OCI-LY1 (cell line): Measurements from ENCODE around the gene LMTK3.

ENCODE experiments used
- H2AFZ ChIP-seq: fragments of 200-600 bp; sonication (generic), shearing (Covaris generic); 2 replicates; pipeline ENCODE4 v1.6.0; 2014; ENCODE audit warnings: antibody characterized with exemption, mild to moderate bottlenecking, low read length
- H3F3A ChIP-seq: fragments of 200-600 bp; sonication (generic), shearing (Covaris generic); 2 replicates; pipeline ENCODE4 v1.6.0; 2014; ENCODE audit warnings: mild to moderate bottlenecking, antibody characterized with exemption, low read length, moderate library complexity; ENCODE audit not compliant: insufficient read depth
- H3K27ac ChIP-seq: fragments of 200-600 bp; sonication (generic); 2 replicates; pipeline ENCODE4 v1.5.1; 2014; ENCODE audit warnings: low read length, mixed run types, mild to moderate bottlenecking, low read depth; ENCODE audit not compliant: poor library complexity, severe bottlenecking
- H3K27me3 ChIP-seq: fragments of 200-600 bp; sonication (generic); 2 replicates; pipeline ENCODE4 v1.6.0; 2014; ENCODE audit warnings: antibody characterized with exemption, mild to moderate bottlenecking, low read length, moderate library complexity; ENCODE audit not compliant: insufficient read depth
- H3K36me3 ChIP-seq: fragments of 200-600 bp; sonication (generic); 2 replicates; pipeline ENCODE4 v1.6.1; 2014; ENCODE audit warnings: mild to moderate bottlenecking, antibody characterized with exemption, low read length, moderate library complexity, mixed read lengths; ENCODE audit not compliant: insufficient read depth
- H3K4me1 ChIP-seq: fragments of 200-600 bp; sonication (generic); 2 replicates; pipeline ENCODE4 v1.5.1; 2014; ENCODE audit warnings: mild to moderate bottlenecking, low read length, moderate library complexity; ENCODE audit not compliant: insufficient read depth, severe bottlenecking
- H3K4me2 ChIP-seq: fragments of 200-600 bp; sonication (generic), shearing (Covaris generic); 2 replicates; pipeline ENCODE4 v1.6.1; 2014; ENCODE audit warnings: low read length
- H3K4me3 ChIP-seq: fragments of 200-600 bp; sonication (generic); 2 replicates; pipeline ENCODE4 v1.5.1; 2014; ENCODE audit warnings: low read length, low read depth, mild to moderate bottlenecking, mixed read lengths; ENCODE audit not compliant: poor library complexity, severe bottlenecking
- H3K79me2 ChIP-seq: fragments of 200-600 bp; shearing (Covaris generic); 2 replicates; pipeline ENCODE4 v1.6.1; 2016; ENCODE audit warnings: mixed run types, low read length, mixed read lengths; ENCODE audit not compliant: insufficient read depth
- H3K9ac ChIP-seq: fragments of 200-600 bp; sonication (generic), shearing (Covaris generic); 2 replicates; pipeline ENCODE4 v1.6.1; 2014; ENCODE audit warnings: mild to moderate bottlenecking, low read length, mixed read lengths
- H3K9me2 ChIP-seq: fragments of 200-600 bp; sonication (generic), shearing (Covaris generic); 2 replicates; pipeline ENCODE4 v1.6.1; 2014; ENCODE audit warnings: low read depth, mild to moderate bottlenecking, low read length, mixed read lengths
- H3K9me3 ChIP-seq: fragments of 200-600 bp; shearing (Covaris generic); 2 replicates; pipeline ENCODE4 v1.6.1; 2014; ENCODE audit warnings: low read length, mixed read lengths
- H4K20me1 ChIP-seq: fragments of 200-600 bp; sonication (generic), shearing (Covaris generic); 2 replicates; pipeline ENCODE4 v1.6.0; 2016; ENCODE audit warnings: mild to moderate bottlenecking, low read length; ENCODE audit not compliant: insufficient read depth
- EZH2 ChIP-seq: fragments of 200-600 bp; sonication (generic), shearing (Covaris generic); IDR thresholded peaks from 2 replicates; pipeline ENCODE4 v1.8.0; 2017; ENCODE audit warnings: borderline replicate concordance, mixed run types, mild to moderate bottlenecking, antibody characterized with exemption, low read length, moderate library complexity, mixed read lengths
- TF ChIP-seq, protein P1 (sequence below): fragments of 200-600 bp; sonication (generic), shearing (Covaris generic); IDR thresholded peaks from 2 replicates; pipeline ENCODE4 v1.5.1; 2017; ENCODE audit warnings: mild to moderate bottlenecking, antibody characterized with exemption, low read length, moderate library complexity, mixed read lengths

LMTK3 gene

DNA sequence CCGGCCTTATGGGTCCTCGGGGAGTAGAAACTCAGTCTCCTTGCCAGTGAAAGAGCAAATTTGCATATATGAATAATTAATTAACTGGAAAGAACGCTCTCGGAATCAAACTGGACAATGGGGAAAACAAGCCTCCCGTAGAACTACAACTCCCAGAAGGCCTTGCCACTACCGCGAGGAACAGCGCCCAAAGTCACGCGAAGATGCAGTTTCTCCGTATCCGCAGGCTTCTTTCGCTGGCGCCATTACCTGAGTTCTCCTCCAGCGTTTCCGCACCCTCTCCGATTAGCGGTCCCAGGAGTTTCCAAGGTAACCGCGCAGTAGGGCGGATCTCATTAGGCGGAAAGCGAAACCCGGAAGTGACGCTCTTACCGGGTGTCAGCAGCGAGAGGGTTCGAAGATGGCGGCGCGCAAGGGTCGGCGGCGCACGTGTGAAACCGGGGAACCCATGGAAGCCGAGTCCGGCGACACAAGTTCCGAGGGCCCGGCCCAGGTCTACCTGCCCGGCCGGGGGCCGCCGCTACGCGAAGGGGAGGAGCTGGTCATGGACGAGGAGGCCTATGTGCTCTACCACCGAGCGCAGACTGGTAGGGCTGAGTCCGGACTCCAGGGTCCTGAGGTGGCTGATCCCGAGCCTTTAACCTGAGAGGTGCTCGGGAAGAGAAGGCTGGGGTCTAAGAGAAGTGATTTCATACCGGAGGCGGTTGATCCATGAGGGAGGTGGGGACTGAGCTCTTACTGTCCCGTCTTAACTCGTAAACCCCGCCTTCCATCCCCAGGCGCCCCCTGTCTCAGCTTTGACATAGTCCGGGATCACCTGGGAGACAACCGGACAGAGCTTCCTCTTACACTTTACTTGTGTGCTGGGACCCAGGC, 65.8 kb downstream of the LMTK3 start, which contains the start of gene GRWD1:
GRWD1 (plus strand) TSS at position 378 of the 876 bp plus-strand sequence; CDS start at position 401, 23 bp downstream.
- TF ChIP-seq, protein P1, sequence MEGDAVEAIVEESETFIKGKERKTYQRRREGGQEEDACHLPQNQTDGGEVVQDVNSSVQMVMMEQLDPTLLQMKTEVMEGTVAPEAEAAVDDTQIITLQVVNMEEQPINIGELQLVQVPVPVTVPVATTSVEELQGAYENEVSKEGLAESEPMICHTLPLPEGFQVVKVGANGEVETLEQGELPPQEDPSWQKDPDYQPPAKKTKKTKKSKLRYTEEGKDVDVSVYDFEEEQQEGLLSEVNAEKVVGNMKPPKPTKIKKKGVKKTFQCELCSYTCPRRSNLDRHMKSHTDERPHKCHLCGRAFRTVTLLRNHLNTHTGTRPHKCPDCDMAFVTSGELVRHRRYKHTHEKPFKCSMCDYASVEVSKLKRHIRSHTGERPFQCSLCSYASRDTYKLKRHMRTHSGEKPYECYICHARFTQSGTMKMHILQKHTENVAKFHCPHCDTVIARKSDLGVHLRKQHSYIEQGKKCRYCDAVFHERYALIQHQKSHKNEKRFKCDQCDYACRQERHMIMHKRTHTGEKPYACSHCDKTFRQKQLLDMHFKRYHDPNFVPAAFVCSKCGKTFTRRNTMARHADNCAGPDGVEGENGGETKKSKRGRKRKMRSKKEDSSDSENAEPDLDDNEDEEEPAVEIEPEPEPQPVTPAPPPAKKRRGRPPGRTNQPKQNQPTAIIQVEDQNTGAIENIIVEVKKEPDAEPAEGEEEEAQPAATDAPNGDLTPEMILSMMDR = peak; percentile 20; the same call in 1 of the 2 replicates
- no peak for TF ChIP-seq EZH2
- H2AFZ ChIP-seq = peak within 1 kb of the TSS; percentile 3; the same call in 1 of the 2 replicates

DNA sequence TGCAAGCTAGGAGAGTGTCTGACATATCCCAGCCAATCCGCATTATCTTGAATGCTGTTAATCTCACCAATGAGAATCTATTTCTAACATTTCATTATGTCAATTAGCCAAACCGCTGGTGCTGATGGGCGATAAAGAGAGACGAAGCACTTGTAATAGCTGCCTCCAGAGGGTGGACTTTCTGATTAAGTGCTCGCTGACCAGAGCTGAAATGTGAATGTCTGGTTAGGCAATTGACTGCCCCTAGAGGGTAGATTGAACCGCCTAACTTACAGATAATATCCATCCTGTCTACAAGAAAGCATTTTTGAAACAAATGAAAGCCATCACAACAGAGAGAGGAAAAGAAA, 66.4 kb downstream of the LMTK3 start:
- Histone ChIP-seq H3K27ac (peak overlapping the region; percentile 73), H3K9ac (peak overlapping the region; percentile 73)

More for the DNA sequence above, 65.8 kb downstream of the LMTK3 start, which contains the start of gene GRWD1:
- Histone ChIP-seq H3K4me1 (peaks cover 26% of the 10 kb centered on the region), H3K27ac (peak within 1 kb of the TSS; percentile 73), H3K27me3 (no peaks in the 10 kb centered on the region), H4K20me1 (no peaks in the 10 kb centered on the region), H3K9me2 (no peaks in the 10 kb centered on the region), H3K79me2 (no peaks in the 10 kb centered on the region), H3K4me3 (peak within 1 kb of the TSS; percentile 71), H3K9me3 (no peaks in the 10 kb centered on the region), H3K9ac (peak within 1 kb of the TSS; percentile 73), H3K4me2 (peak within 1 kb of the TSS; percentile 78), H3F3A (no peaks in the 10 kb centered on the region), H3K36me3 (peaks cover 39% of the 10 kb centered on the region)

DNA sequence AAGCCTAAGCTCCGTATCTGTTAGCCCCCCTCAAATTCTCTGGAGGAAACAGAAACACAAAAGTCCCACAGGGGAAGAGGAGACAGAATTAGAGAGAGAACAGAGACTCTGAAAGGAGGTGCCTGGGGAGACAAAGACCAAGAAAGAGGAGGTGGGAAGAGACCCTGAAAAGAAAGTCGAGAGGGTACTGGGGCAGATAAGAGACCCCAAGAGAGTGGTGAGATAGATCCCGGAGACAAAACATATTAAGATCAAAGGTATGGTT, 66.8 kb downstream of the LMTK3 start:
- H3K4me1 ChIP-seq = peaks cover 26% of the 10 kb centered on the region
- no peaks in the 10 kb centered on the region for H3K27me3 ChIP-seq
- peak overlapping the region; percentile 78 for H3K4me2 ChIP-seq
- H4K20me1 ChIP-seq = no peaks in the 10 kb centered on the region
- peak overlapping the region; percentile 71 for H3K4me3 ChIP-seq
- H3K36me3 ChIP-seq = peaks cover 29% of the 10 kb centered on the region
- peak overlapping the region; percentile 73 for H3K9ac ChIP-seq
- H3F3A ChIP-seq = no peaks in the 10 kb centered on the region
- peak overlapping the region; percentile 16; the same call in 1 of the 2 replicates for H2AFZ ChIP-seq
- no peaks in the 10 kb centered on the region for H3K9me3 ChIP-seq
- no peaks in the 10 kb centered on the region for H3K9me2 ChIP-seq
- H3K27ac ChIP-seq = peak overlapping the region; percentile 73
- no peak for TF ChIP-seq EZH2
- TF ChIP-seq, protein P1 = no peak
- H3K79me2 ChIP-seq = no peaks in the 10 kb centered on the region

More for the DNA sequence above, 66.4 kb downstream of the LMTK3 start:
- peaks cover 26% of the 10 kb centered on the region for H3K4me1 ChIP-seq
- 0 out of 2 replicates have a peak overlapping the region, but pooled peaks have one; percentile 3 for H2AFZ ChIP-seq
- H3F3A ChIP-seq = no peaks in the 10 kb centered on the region
- H3K79me2 ChIP-seq = no peaks in the 10 kb centered on the region
- no peaks in the 10 kb centered on the region for H4K20me1 ChIP-seq
- no peaks in the 10 kb centered on the region for H3K9me2 ChIP-seq
- peak overlapping the region; percentile 78 for H3K4me2 ChIP-seq
- H3K4me3 ChIP-seq = peak overlapping the region; percentile 71
- peaks cover 33% of the 10 kb centered on the region for H3K36me3 ChIP-seq
- TF ChIP-seq EZH2 = no peak
- TF ChIP-seq, protein P1 = peak; percentile 55
- H3K27me3 ChIP-seq = no peaks in the 10 kb centered on the region
- no peaks in the 10 kb centered on the region for H3K9me3 ChIP-seq
